Activated effector memory CD4-positive, alpha-beta T cell treated with Interleukin-2 at 50 U/mL for 16 hours (primary cell): ENCODE measurements around the gene RNF166.

ENCODE experiments used
- DNase-seq: peaks from one replicate; pipeline ENCODE4 v3.0.0-alpha.2; 2020

Gene RNF166

GRCh38 chr16:88723507-88723887 lies 17.3 kb upstream of the RNF166 start:
- DNase-seq = no peak

- no peak for DNase-seq
These were observed 16.7 kb upstream of the RNF166 start for GRCh38 chr16:88722784-88723506.

DNA sequence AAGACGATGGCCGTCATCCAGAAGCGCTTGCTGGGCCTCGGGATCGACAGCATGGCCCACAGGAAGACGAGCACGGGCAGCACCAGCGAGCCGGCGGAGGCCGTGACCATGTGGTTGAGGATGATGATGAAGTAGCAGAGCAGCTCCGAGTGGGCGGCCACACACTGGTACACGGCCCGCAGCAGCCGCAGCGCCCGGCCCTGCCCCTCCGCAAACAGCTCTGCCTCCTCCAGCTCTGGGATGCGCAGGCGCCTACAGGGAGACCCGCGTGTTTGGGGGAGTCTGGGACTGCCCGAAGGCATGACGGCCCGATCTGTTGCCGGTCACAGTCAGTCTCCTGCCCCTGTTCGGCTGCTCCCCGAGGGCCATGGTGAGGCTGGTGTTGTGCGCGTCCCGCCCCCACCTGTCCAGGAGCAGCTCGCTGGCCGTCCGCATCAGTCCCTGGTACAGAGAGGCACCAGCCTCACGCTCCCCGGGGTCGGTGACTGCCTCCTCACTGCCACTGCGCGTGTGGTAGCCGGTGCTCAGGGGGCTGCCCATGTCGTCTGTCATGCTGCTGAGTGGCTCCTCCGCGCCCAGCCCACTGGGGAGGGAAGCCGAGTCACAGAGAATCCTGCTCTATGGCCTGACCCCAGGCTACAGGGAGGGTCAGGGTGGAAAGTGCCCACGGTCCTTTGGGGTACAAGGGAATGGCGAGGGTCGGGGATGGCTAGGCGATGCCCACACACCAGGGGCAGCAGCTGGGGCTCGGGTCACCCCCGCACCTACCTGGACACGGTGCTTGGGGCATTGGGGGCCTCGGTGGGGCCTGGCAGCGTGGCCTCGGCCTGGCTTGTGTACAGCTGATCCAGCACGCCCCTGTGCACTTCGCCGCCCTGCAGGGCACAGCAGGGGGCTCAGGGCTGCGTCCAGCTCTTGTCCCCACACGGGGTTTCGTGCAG lies 15.9 kb upstream of the RNF166 start:
- DNase-seq = no peak

DNA sequence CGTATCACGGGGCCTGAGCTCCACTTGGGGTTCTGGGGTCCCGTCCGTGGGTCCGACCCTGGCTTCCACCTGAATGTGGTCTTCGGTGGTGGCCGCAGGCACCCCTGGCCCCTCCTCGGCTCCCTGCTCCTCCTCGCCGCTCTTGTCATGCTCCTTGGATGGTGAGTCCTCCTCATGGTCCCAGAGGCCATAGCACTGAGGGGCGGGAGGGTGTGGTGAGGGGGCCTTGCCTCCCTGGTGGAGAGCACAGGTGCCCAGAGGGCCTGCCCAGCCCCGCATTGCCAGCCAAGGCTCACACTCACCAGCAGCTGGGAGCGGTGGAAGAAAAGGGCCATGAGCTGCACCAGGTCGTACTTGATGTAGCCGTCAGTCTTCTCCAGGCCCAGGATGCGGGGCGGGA lies 15.0 kb upstream of the RNF166 start:
- no peak for DNase-seq

DNA sequence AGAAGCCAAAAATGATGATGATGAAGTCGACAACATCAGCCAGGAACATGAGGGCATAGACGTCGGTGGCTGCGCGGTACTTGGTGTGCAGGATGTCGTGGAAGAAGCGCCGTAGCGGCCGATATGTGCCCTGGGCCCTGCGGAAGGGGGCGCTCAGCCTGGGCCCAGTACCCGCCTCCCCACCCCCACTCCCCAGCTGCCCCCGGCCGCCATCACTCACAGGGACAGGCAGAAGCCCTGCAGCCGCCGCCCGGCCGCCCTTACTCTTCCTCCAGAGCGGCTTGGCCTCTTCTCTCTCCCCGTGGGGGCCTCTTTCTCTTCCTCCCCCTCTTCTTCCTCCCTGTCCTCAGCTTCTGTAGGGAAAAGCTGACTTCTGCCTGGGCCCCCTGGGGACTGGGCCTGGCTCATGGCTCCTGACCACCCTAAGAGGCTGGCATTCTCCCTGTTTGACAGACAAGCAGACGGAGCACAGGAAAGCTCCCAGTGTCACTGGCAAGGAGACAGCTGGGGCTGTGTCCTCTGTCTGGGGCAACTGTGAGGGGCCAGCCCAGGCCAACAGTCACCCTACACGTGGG lies 14.3 kb upstream of the RNF166 start:
- no peak for DNase-seq

- no peak for DNase-seq
These were observed 13.7 kb upstream of the RNF166 start for GRCh38 chr16:88719933-88720296.

- no peak for DNase-seq
These were observed 13.2 kb upstream of the RNF166 start for GRCh38 chr16:88719267-88719932.

- DNase-seq = no peak
These were observed 12.0 kb upstream of the RNF166 start for GRCh38 chr16:88718178-88718577.

DNA sequence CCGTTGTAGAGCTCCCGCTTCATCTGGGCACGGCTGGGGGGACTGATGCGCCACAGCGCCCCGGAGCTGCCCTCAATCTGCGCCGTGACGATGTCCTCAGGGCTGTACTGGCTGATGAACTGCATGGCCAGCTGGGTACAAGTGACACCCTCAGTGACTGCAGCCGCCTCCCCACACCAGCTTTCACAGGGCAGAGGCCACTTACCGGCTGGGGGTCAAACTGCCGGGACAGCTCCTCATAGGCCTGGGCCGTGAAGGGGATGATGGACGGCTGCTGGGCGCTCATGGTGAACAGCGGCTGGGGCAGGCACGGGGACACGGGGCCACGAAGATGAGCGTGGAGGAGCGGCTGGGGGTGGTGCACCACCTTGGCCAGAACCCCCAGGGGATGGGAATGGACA lies 10.4 kb upstream of the RNF166 start:
- DNase-seq = no peak

GRCh38 chr16:88716201-88716600 lies 10.0 kb upstream of the RNF166 start:
- DNase-seq = no peak

- no peak for DNase-seq
These were observed 9.3 kb upstream of the RNF166 start for GRCh38 chr16:88715312-88716190.

- DNase-seq = no peak
These were observed 8.5 kb upstream of the RNF166 start for GRCh38 chr16:88714420-88715302.

GRCh38 chr16:88713568-88714419 lies 7.6 kb upstream of the RNF166 start:
- no peak for DNase-seq

DNA sequence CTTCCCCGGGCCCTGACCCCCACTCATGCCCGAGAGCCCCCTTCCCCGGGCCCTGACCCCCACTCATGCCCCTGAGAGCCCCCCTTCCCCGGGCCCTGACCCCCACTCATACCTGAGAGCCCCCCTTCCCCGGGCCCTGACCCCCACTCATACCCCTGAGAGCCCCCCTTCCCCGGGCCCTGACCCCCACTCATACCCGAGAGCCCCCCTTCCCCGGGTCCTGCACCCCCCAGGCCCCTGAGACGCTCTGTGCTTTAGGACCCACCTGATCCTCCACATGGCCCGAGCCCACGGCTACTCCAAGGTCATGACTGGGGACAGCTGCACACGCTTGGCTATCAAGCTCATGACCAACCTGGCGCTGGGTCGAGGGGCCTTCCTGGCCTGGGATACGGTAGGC lies 6.8 kb upstream of the RNF166 start:
- DNase-seq = no peak

GRCh38 chr16:88712362-88712979 lies 6.3 kb upstream of the RNF166 start:
- DNase-seq = no peak

GRCh38 chr16:88711750-88712340 lies 5.6 kb upstream of the RNF166 start:
- no peak for DNase-seq

DNA sequence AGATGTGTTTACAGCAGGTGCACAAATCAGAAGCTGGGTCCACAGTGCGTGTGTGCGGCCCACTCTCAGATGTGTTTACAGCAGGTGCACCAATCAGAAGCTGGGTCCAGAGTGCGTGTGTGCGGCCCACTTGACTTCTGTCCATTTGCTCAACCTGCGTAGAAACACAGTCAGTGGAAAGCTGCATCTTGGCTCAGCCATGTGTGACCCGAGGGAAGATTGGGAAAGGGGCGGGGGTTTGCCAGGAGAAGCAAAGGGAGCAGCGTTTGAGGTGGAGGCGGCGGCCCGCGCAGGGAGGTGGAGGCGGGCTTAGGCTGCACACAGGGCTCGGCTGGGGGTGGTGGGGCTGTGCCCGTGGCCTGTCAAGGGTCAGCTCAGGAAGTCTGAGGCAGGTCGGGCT lies 4.3 kb upstream of the RNF166 start:
- no peak for DNase-seq

DNA sequence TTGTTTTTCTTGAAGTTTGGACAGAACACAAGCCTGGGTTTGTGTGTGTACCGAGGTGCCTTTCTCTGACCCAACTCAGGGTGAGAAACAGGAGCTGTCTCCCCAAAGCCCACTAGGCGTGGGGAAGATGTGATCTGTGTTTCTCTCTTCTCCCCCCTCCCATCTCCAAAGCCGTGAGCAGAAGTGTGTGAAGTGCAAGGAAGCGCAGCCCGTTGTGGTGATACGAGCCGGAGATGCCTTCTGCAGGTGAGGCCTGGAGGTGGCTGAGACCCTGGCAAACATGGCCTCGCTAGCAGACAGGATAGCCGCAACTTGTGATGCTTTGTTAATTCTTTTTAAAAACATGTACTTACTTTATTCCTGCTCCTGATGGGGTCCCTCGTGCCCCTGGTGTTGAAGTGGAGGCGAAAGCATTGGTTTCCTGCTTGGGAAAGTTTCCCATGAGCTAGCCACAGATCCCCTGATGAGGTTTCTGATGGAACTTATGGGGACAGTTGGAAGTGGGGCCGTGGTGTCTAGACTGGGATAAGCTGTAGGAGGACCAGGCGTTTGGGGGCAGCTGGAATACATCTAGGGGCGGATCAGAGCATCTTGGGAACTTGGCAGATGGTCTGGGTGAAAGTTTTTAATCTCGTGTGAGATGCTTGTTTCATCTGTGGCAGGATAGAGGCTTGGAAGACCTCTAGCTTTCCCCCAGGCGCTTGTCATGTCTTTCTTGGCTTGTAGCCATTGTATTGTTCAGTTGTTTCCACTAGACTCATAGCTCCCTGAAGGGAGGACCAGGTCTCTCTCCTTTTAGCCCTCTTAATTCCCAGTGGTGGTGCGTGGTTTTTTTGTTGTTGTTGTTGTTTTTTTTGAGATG lies 988 bp upstream of the RNF166 start:
- no peak for DNase-seq
